ENCODE measurements around the gene VAMP1. TPM values are rescaled to one million over a fixed set of nuclear protein-coding genes. Genes with fewer than 3 reads are reported as not detected.
"Not testable (repeated sequence)": the region's sequence is repeated elsewhere in the genome, so short reads cannot be mapped to it uniquely, and the experiment has no call there.

The VAMP1 gene
- total and polyA plus RNA-seq, 8 donors = 1.7 to 7.5 (median 2.7) TPM

DNA sequence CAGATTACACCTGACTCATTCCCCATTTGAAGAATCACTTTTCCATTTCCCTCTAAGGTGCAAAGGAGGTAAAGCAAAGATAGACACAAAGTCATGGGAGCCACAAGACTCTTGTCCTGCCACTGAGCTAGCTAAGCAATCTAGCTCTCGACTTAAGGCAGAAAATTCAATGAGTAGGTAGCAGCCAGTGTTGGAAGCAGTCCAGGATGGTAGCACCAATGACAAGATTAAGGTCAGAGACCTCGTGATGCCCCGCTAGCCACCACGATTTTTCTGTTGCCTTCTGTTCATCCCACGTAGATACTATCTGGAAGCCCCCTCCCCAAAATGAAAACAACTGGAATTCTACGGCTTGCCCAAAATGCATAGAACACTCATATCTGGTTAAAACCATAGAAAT is 1.4 kb downstream of the VAMP1 start:
- Histone ChIP-seq H3K27me3 (no peaks in the 10 kb centered on the region), H3K4me3 (no peak overlapping the region), H3K27ac (no peak overlapping the region), H3K36me3 (peaks cover 0 to 7% (median 0%) of the 10 kb centered on the region in 3 donors), H3K4me1 (peaks cover 0 to 10% (median 0%) of the 10 kb centered on the region in 3 donors), H3K9me3 (no peaks in the 10 kb centered on the region)
- intact Hi-C loops (cut with DNase I) = no loop called here
- TF ChIP-seq, protein P1, sequence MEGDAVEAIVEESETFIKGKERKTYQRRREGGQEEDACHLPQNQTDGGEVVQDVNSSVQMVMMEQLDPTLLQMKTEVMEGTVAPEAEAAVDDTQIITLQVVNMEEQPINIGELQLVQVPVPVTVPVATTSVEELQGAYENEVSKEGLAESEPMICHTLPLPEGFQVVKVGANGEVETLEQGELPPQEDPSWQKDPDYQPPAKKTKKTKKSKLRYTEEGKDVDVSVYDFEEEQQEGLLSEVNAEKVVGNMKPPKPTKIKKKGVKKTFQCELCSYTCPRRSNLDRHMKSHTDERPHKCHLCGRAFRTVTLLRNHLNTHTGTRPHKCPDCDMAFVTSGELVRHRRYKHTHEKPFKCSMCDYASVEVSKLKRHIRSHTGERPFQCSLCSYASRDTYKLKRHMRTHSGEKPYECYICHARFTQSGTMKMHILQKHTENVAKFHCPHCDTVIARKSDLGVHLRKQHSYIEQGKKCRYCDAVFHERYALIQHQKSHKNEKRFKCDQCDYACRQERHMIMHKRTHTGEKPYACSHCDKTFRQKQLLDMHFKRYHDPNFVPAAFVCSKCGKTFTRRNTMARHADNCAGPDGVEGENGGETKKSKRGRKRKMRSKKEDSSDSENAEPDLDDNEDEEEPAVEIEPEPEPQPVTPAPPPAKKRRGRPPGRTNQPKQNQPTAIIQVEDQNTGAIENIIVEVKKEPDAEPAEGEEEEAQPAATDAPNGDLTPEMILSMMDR (IDR thresholded peaks at IDR 0.05) = no peak
- no peak for FAIRE-seq
- 65 to 69% methylated on average over 6 of the region's 6 CpGs for WGBS, 2 donors
- DNase-seq = no peak
- ATAC-seq = no peak

DNA sequence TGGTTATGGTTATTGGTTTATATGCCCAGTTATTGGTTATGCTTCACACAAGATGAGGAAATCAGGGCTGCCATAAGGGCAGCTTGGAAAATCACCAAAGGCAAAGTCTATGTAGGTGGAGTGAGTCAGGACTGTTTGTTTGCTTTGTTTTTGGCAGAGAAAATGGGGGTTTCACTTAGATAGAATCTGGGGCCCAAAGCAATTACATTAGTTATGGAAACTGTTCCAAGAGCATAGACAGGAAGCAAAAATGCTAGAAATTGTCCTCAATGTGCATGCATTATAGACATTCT is 2.2 kb downstream of the VAMP1 start:
- Histone ChIP-seq H3K27me3 (no peaks in the 10 kb centered on the region), H3K9me3 (no peaks in the 10 kb centered on the region), H3K36me3 (peaks cover 0 to 15% (median 0%) of the 10 kb centered on the region in 3 donors), H3K4me1 (peaks cover 0 to 10% (median 0%) of the 10 kb centered on the region in 3 donors), H3K4me3 (no peak overlapping the region), H3K27ac (no peak overlapping the region)
- DNase-seq (no peak), ATAC-seq (no peak), FAIRE-seq (no peak)
- intact Hi-C loops (cut with DNase I) = no loop called here
- TF ChIP-seq, protein P1 (IDR thresholded peaks at IDR 0.05) = no peak

DNA sequence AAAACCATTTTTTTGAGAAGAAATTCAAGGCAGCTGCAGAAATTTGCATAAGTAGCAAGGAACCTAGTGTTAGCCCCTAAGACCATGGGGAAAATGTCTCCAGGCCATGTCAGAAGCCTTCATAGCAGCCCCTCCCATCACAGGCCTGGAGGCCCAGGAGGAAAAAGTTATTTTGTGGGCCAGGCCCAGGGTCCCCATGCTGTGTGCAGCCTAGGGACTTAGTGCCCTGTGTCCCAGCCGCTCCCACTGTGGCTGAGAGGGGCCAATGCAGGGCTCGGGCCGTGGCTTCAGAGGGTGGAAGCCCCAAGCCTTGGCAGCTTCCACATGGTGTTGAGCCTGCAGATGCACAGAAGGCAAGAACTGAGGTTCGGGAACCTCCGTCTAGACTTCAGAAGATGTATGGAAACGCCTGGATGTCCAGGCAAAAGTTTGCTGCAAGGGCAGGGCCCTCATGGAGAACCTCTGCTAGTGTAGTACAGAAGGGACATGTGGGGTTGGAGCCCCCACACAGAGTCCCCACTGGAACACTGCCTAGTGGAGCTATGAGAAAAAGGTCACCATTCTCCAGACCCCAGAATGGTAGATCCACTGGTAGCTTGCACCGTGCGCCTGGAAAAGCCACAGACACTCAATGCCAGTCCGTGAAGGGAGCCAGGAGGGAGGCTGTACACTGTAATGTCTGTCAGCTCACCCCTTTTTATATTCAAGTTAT is 2.8 kb downstream of the VAMP1 start:
- FAIRE-seq; intact Hi-C loops (cut with DNase I): not testable (repeated sequence)

DNA sequence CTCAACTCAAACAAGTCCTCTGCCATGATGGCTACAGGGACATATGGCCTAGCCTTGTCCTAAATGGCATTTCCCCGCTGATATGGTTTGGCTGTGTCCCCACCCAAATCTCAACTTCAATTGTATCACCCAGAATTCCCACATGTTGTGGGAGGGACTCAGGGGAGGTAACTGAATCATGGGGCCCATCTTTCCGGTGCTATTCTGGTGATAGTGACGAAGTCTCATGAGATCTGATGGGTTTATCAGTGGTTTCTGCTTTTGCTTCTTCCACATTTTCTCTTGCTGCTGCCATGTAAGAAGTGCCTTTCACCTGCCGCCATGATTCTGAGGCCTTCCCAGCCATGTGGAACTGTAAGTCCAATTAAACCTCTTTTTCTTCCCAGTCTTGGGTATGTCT is 3.7 kb downstream of the VAMP1 start:
- WGBS, 2 donors = 93 to 96% methylated on average over 4 of the region's 4 CpGs
- H3K27ac ChIP-seq; H3K4me1 ChIP-seq; H3K9me3 ChIP-seq; FAIRE-seq; H3K4me3 ChIP-seq; H3K27me3 ChIP-seq; DNase-seq; ATAC-seq; intact Hi-C loops (cut with DNase I): not testable (repeated sequence)
- H3K36me3 ChIP-seq = peaks cover 0 to 27% (median 0%) of the 10 kb centered on the region in 3 donors

More for the DNA sequence above, 2.8 kb downstream of the VAMP1 start:
- not testable (repeated sequence) for ATAC-seq, DNase-seq, H3K9me3 ChIP-seq, H3K27me3 ChIP-seq, H3K4me3 ChIP-seq, H3K4me1 ChIP-seq, H3K27ac ChIP-seq
- WGBS, 2 donors = 92 to 96% methylated on average over 9 of the region's 9 CpGs
- H3K36me3 ChIP-seq = peaks cover 0 to 18% (median 0%) of the 10 kb centered on the region in 3 donors

DNA sequence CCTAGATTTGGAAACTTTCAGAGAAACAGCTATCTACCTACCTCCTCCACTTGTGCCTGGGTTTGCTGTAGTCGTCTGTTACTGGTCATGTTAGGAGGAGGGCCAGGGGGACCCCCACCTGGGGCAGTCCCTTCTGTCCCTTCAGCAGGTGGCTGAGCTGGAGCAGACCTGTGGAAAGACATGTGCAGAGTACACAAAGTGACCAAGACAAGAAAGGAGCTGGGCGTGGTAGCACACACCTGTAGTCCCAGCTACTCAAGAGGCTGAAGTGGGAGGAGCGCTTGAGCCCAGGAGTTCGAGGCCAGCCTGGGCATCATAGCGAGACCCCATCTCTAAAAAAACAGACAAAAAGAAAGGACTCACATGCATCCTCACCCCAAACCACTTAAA is 4.3 kb downstream of the VAMP1 start:
- no peak for DNase-seq
- no peaks in the 10 kb centered on the region for H3K9me3 ChIP-seq
- TF ChIP-seq, protein P1 (IDR thresholded peaks at IDR 0.05) = no peak
- peaks cover 0 to 10% (median 0%) of the 10 kb centered on the region in 3 donors for H3K4me1 ChIP-seq
- no peaks in the 10 kb centered on the region for H3K27me3 ChIP-seq
- peaks cover 0 to 27% (median 0%) of the 10 kb centered on the region in 3 donors for H3K36me3 ChIP-seq
- H3K4me3 ChIP-seq = no peak overlapping the region
- WGBS, 2 donors = 88 to 92% methylated on average over 5 of the region's 5 CpGs
- intact Hi-C loops (cut with DNase I) = no loop called here
- H3K27ac ChIP-seq = no peak overlapping the region
- ATAC-seq = no peak
- FAIRE-seq = no peak

DNA sequence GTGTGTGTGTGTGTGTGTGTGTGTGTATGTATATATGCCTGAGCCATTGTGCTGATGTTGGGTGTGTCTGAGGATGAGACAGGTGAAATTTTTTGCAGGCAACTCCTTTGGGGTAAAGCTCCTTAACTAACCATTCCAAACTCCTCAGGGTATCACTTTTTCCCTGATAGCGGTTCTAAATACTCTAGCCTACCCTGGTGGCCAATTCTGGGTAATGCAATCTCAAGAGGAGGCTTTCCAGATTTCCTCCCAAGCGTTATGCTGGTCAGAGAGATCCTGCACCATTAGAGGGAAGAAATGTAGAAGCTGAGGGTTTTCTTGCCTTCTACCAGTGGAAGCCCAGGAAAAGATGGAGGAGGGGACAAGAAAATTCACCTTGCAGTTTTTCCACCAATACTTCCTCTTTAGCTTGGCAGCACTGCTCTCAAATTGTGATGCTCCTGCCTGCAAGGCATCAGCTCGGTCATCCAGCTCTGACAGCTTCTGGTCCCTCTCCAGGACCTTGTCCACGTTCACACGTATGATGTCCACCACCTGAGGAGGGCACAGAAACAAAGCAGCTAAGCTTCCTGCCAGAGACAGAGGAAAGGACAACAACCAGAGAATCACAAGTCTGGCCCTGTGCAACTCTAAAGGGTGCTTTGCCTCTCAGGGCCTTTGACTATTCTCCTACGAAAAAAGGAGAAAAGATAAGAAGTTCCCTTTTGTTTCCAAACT is 4.9 kb downstream of the VAMP1 start:
- H3K9me3 ChIP-seq = no peaks in the 10 kb centered on the region
- intact Hi-C loops (cut with DNase I) = no loop called here
- no peak overlapping the region for H3K4me3 ChIP-seq
- peak in 2 of 6 donors; percentile 43 to 64 for DNase-seq
- no peak for FAIRE-seq
- peaks cover 0 to 10% (median 0%) of the 10 kb centered on the region in 3 donors for H3K4me1 ChIP-seq
- no peaks in the 10 kb centered on the region for H3K27me3 ChIP-seq
- TF ChIP-seq, protein P1 (IDR thresholded peaks at IDR 0.05) = peak; percentile 52 to 65 (median 60)
- WGBS, 2 donors = 39 to 41% methylated on average over 6 of the region's 6 CpGs
- H3K36me3 ChIP-seq = peaks cover 0 to 29% (median 0%) of the 10 kb centered on the region in 3 donors
- ATAC-seq = peak in 3 of 4 donors; percentile 60 to 72 (median 68)
- no peak overlapping the region for H3K27ac ChIP-seq

All from pancreas (tissue), 10 donors.